Hematopoietic multipotent progenitor cell treated with erythropoietin and hydrocortisone succinate and interleukin-3 and kit ligand, for 6 days (in vitro differentiated cells): ENCODE results near the gene ACAP3.
"Not testable (repeated sequence)": the region's sequence is repeated elsewhere in the genome, so short reads cannot be mapped to it uniquely, and the experiment has no call there.

Source experiments
- DNase-seq: peaks from one replicate; pipeline ENCODE4 v3.0.0-alpha.2; 2015

The ACAP3 gene

GRCh38 chr1:1260843-1261560 is 46.7 kb downstream of the ACAP3 start:
- DNase-seq: peak; percentile 91

GRCh38 chr1:1259951-1260600 is 47.7 kb downstream of the ACAP3 start:
- DNase-seq: peak; percentile 49

GRCh38 chr1:1259540-1259939 is 48.2 kb downstream of the ACAP3 start:
- no peak for DNase-seq

- no peak for DNase-seq
Observed at GRCh38 chr1:1259119-1259488, 48.6 kb downstream of the ACAP3 start.

- no peak for DNase-seq
Observed at GRCh38 chr1:1256956-1257871, 50.5 kb downstream of the ACAP3 start.

- DNase-seq: no peak
Observed at GRCh38 chr1:1255611-1256010, 52.1 kb downstream of the ACAP3 start.

GRCh38 chr1:1255078-1255477 is 52.7 kb downstream of the ACAP3 start:
- DNase-seq: no peak

GRCh38 chr1:1254667-1254998 is 53.1 kb downstream of the ACAP3 start:
- no peak for DNase-seq

GRCh38 chr1:1253972-1254666 is 53.6 kb downstream of the ACAP3 start:
- DNase-seq: no peak

- DNase-seq: no peak
Observed at GRCh38 chr1:1253314-1253713, 54.4 kb downstream of the ACAP3 start.

- no peak for DNase-seq
Observed at GRCh38 chr1:1250786-1251284, 56.9 kb downstream of the ACAP3 start.

GRCh38 chr1:1248009-1248913 is 59.5 kb downstream of the ACAP3 start:
- not testable (repeated sequence) for DNase-seq

GRCh38 chr1:1247341-1247913 is 60.3 kb downstream of the ACAP3 start:
- no peak for DNase-seq

GRCh38 chr1:1246577-1247340 is 61.0 kb downstream of the ACAP3 start, which contains the start of gene C1QTNF12:
Gene C1QTNF12, minus strand, starts transcription at chr1:1246722. Its CDS starts 32 bp downstream, at chr1:1246690.
- no peak for DNase-seq

- DNase-seq: no peak
Observed at GRCh38 chr1:1245817-1246576, 61.7 kb downstream of the ACAP3 start.

GRCh38 chr1:1245178-1245816 is 62.4 kb downstream of the ACAP3 start:
- DNase-seq: no peak

GRCh38 chr1:1244192-1244811 is 63.4 kb downstream of the ACAP3 start:
- DNase-seq: no peak

GRCh38 chr1:1243807-1244191 is 63.9 kb downstream of the ACAP3 start:
- no peak for DNase-seq

- DNase-seq: no peak
Observed at GRCh38 chr1:1243266-1243660, 64.5 kb downstream of the ACAP3 start.
